Caco-2 (cell line): ENCODE measurements around the gene KATNB1. TPM values are rescaled to one million over a fixed set of nuclear protein-coding genes. Genes with fewer than 3 reads are reported as not detected.

ENCODE experiments used
- BruUV-seq: library from RNA; stranded (reverse); fragments of 400-500 nt; replicated peaks from 2 replicates; lab custom pipeline; 2021; lab: Mats Ljungman, UMichigan
- CTCF ChIA-PET: fragments of 300-600 bp; sonication (Branson Sonifier 250); formaldehyde crosslinking; loops from one replicate; lab custom pipeline; 2022; ENCODE audit warnings: antibody characterized with exemption; lab: Charles Lee
- POLR2A ChIA-PET: fragments of 300-600 bp; sonication (Branson Sonifier 250); formaldehyde crosslinking; loops from one replicate; lab custom pipeline; 2022; ENCODE audit warnings: antibody characterized with exemption; lab: Charles Lee
- DNase-seq, 2 experiments: peaks; one replicate each; pipeline versions ENCODE4 v3.0.0 to v3.0.0-alpha.2; 2020 to 2022
- H3K27me3 ChIP-seq: replicated peaks from 2 replicates; pipeline ENCODE4 v1.6.0; 2011; ENCODE audit warnings: low read length; ENCODE audit not compliant: control insufficient read depth, insufficient read depth
- H3K36me3 ChIP-seq: 2 replicates; pipeline ENCODE4 v1.5.1; 2011; ENCODE audit warnings: low read length; ENCODE audit not compliant: control insufficient read depth, insufficient read depth
- H3K4me1 ChIP-seq: fragments of 250-450 bp; sonication (Bioruptor Pico); 2 replicates; pipeline ENCODE4 v1.5.1; 2020; ENCODE audit warnings: mild to moderate bottlenecking
- H3K4me3 ChIP-seq: 2 replicates; pipeline ENCODE4 v1.5.1; 2011; ENCODE audit warnings: low read depth, mild to moderate bottlenecking, control low read depth, low read length
- H3K9me3 ChIP-seq: fragments of 250-450 bp; sonication (Bioruptor Pico); 2 replicates; pipeline ENCODE4 v1.5.1; 2020; ENCODE audit warnings: mild to moderate bottlenecking, moderate library complexity
- H3K27ac Mint-ChIP-seq: one replicate; pipeline ENCODE4 v1.8.0; 2022; ENCODE audit warnings: mixed read lengths; ENCODE audit not compliant: unreplicated experiment
- H3K27me3 Mint-ChIP-seq: one replicate; pipeline ENCODE4 v1.8.0; 2022; ENCODE audit warnings: mixed read lengths; ENCODE audit not compliant: insufficient read depth, unreplicated experiment
- H3K36me3 Mint-ChIP-seq: one replicate; pipeline ENCODE4 v1.8.0; 2022; ENCODE audit warnings: mild to moderate bottlenecking, mixed read lengths; ENCODE audit not compliant: insufficient read depth, unreplicated experiment
- H3K4me1 Mint-ChIP-seq: one replicate; pipeline ENCODE4 v1.8.0; 2022; ENCODE audit warnings: low read depth, mixed read lengths; ENCODE audit not compliant: unreplicated experiment
- H3K4me3 Mint-ChIP-seq: one replicate; pipeline ENCODE4 v1.8.0; 2022; ENCODE audit warnings: mild to moderate bottlenecking, moderate library complexity, mixed read lengths; ENCODE audit not compliant: unreplicated experiment
- H3K9me3 Mint-ChIP-seq: one replicate; pipeline ENCODE4 v1.8.0; 2022; ENCODE audit warnings: mixed read lengths; ENCODE audit not compliant: unreplicated experiment
- intact Hi-C: fragments of 100-400 bp; cut with micrococcal nuclease; formaldehyde crosslinking; loops from one replicate; pipeline ENCODE4 v1.10.0; 2022; ENCODE audit not compliant: unreplicated experiment
- total RNA-seq: library from RNA; stranded (reverse); gene quantifications from 2 replicates; pipeline ENCODE4 v1.2.3, GENCODE V29; 2022
- TF ChIP-seq, protein P1 (sequence below), 2 experiments: fragments of 200-600 bp in 1 of 2; IDR thresholded peaks; 1 replicate in 1 of 2; 2 replicates in 1 of 2; pipeline versions ENCODE4 v1.5.1 to v1.8.0; 2011 to 2022; ENCODE audit warnings: antibody characterized with exemption in 1 of 2, control low read depth in 1 of 2, inconsistent platforms in 1 of 2, low read depth in 1 of 2, low read length in 1 of 2, mild to moderate bottlenecking in 1 of 2, moderate library complexity in 1 of 2; ENCODE audit not compliant: insufficient read depth in 1 of 2, severe bottlenecking in 1 of 2, unreplicated experiment in 1 of 2

Gene KATNB1
- total RNA-seq, 1 experiment from 2014 or later = 32.4 TPM

DNA sequence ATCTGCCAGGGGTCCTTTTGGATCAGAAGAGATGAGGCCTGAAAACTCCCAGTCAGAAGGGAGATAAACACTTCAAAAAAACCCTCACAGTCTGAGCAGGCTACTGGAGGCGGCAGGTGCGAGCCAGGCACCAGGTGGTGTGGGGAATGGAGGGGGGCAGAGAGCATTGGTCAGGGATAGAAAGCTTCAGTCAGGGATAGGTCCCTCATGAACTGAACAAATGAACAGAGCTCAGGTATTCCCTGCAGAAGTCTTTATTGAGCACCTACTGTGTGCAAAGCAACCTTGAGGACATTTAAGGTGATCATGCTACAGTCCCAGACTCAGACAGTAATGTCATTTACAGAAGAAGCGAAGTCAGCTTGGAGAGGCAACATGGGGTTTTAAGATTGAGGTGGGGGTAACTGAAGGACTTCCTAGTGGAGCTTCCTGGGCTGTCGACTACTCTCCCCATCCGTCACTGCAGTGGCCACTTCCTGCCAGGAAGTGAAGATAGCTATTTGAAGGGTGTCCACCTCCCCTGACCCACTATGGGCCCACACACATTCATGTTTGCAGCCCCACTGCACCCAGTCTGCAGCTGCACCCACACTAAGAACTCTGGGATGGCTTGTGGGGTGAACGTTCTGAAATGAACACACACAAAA, 63.5 kb downstream of the KATNB1 start:
- Histone ChIP-seq H3K4me1 (peaks cover 71% of the 10 kb centered on the region), H3K9me3 (no peaks in the 10 kb centered on the region), H3K27me3 (no peaks in the 10 kb centered on the region), H3K36me3 (no peaks in the 10 kb centered on the region), H3K4me3 (peak overlapping the region; percentile 43)
- peak overlapping the region; percentile 96 for H3K27ac Mint-ChIP-seq
- ChIA-PET POLR2A (interaction anchor here (0.5 to 1.0 kb wide), 3 partner anchors 9 to 64 kb away, joined by 4 to 10 read pairs (median 6); no protein-coding TSS in a partner anchor), CTCF (interaction anchor here (0.6 to 6.7 kb wide), 5 partner anchors 9 to 226 kb away, joined by 3 to 63 read pairs (median 3); no protein-coding TSS in a partner anchor)
- BruUV-seq = no TSS peak
- no peaks in the 10 kb centered on the region for H3K27me3 Mint-ChIP-seq
- peaks cover 23% of the 10 kb centered on the region for H3K36me3 Mint-ChIP-seq
- intact Hi-C loops = loop anchor here (5.0 kb wide), 3 partner anchors 188 to 328 kb away; partner anchors contain the start of genes CFAP20, USB1 and ZNF319
- peak overlapping the region; percentile 92 for H3K4me3 Mint-ChIP-seq
- H3K9me3 Mint-ChIP-seq = no peaks in the 10 kb centered on the region
- DNase-seq = no peak
- peaks cover 60% of the 10 kb centered on the region for H3K4me1 Mint-ChIP-seq
- TF ChIP-seq, protein P1, sequence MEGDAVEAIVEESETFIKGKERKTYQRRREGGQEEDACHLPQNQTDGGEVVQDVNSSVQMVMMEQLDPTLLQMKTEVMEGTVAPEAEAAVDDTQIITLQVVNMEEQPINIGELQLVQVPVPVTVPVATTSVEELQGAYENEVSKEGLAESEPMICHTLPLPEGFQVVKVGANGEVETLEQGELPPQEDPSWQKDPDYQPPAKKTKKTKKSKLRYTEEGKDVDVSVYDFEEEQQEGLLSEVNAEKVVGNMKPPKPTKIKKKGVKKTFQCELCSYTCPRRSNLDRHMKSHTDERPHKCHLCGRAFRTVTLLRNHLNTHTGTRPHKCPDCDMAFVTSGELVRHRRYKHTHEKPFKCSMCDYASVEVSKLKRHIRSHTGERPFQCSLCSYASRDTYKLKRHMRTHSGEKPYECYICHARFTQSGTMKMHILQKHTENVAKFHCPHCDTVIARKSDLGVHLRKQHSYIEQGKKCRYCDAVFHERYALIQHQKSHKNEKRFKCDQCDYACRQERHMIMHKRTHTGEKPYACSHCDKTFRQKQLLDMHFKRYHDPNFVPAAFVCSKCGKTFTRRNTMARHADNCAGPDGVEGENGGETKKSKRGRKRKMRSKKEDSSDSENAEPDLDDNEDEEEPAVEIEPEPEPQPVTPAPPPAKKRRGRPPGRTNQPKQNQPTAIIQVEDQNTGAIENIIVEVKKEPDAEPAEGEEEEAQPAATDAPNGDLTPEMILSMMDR (IDR thresholded peaks at IDR 0.05; ENCODE audit: insufficient read depth in 1 of 2, low read depth in 1 of 2, low read length in 1 of 2, severe bottlenecking in 1 of 2, unreplicated experiment in 1 of 2) = no peak

DNA sequence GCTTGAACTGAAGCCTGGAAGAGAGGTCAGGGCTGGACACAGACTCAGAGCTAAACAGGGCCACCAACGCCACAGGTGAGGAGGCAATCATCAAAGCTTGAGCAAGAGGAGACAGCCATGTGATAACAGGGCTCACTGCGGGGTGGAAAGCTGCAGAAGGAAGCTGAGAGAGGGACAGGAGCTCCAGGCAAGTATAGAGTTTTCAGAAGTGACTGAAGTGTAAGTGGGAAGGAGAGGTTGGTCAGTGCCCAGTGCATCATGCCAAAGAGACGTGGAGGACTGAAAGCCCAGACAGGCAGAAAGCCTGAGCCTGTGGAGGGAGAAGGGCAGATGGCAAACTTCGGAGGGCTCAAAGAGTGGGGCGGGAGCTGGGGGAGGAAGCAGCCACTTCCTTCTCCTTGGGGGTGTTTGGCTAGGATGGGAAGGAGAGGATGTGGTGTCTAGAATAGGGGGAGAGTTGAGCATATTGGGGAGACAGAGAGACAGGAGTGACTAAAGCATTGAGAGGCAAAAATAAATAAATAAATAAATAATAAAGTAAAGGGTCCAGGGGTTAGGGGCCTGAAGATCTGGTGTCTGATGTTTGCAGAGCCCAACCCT, 64.1 kb downstream of the KATNB1 start:
- intact Hi-C loops = loop anchor here (2.0 to 5.0 kb wide), 4 partner anchors 43 to 328 kb away; partner anchors contain the start of genes CFAP20, USB1 and ZNF319
- peak overlapping the region; percentile 50 for H3K27ac Mint-ChIP-seq
- H3K4me3 Mint-ChIP-seq = peak overlapping the region; percentile 92
- no peaks in the 10 kb centered on the region for H3K9me3 Mint-ChIP-seq
- no peaks in the 10 kb centered on the region for H3K36me3 ChIP-seq
- no peaks in the 10 kb centered on the region for H3K27me3 Mint-ChIP-seq
- no TSS peak for BruUV-seq
- no peak for DNase-seq
- ChIA-PET POLR2A (interaction anchor here (0.8 to 1.0 kb wide), 2 partner anchors 11 to 64 kb away, joined by 4 to 10 read pairs; no protein-coding TSS in a partner anchor), CTCF (interaction anchor here (0.5 to 6.7 kb wide), 5 partner anchors 8 to 63 kb away, joined by 3 to 63 read pairs (median 3); no protein-coding TSS in a partner anchor)
- peaks cover 20% of the 10 kb centered on the region for H3K36me3 Mint-ChIP-seq
- H3K4me3 ChIP-seq = no peak overlapping the region
- no peaks in the 10 kb centered on the region for H3K27me3 ChIP-seq
- TF ChIP-seq, protein P1 (IDR thresholded peaks at IDR 0.05; ENCODE audit: insufficient read depth in 1 of 2, low read depth in 1 of 2, low read length in 1 of 2, severe bottlenecking in 1 of 2, unreplicated experiment in 1 of 2) = no peak
- no peaks in the 10 kb centered on the region for H3K9me3 ChIP-seq
- H3K4me1 Mint-ChIP-seq = peaks cover 65% of the 10 kb centered on the region
- H3K4me1 ChIP-seq = peaks cover 77% of the 10 kb centered on the region
